Stimulated activated CD8-positive, alpha-beta memory T cell treated with anti-CD3 and anti-CD28 coated beads, Interleukin-2, amount 100 ng/mL, for 1 hour (primary cell): ENCODE results near the gene GPC3.
"Not testable (repeated sequence)": the region's sequence is repeated elsewhere in the genome, so short reads cannot be mapped to it uniquely, and the experiment has no call there.

ENCODE experiments used
- DNase-seq, 2 donors: peaks; one replicate each; pipeline ENCODE4 v3.0.0-alpha.2; 2020; ENCODE audit warnings: low read depth in 2 of 2

The GPC3 gene

DNA sequence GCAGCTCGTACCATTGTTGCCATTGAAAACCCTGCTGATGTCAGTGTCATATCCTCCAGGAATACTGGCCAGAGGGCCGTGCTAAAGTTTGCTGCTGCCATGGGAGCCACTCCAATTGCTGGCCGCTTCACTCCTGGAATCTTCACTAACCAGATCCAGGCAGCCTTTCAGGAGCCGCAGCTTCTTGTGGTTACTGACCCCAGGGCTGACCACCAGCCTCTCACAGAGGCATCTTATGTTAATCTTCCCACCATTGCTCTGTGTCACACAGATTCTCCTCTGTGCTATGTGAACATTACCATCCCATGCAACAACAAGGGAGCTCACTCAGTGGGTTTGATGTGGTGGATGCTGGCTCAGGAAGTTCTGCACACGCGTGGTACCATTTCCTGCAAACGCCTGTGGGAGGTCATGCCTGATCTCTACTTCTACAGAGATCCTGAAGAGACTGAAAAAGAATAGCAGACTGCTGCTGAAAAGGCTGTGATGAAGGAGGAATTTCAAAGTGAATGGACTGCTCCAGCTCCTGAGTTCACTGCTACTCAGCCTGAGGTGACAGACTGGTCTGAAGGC, 222.3 kb downstream of the GPC3 start:
- DNase-seq, result not testable (repeated sequence)

DNA sequence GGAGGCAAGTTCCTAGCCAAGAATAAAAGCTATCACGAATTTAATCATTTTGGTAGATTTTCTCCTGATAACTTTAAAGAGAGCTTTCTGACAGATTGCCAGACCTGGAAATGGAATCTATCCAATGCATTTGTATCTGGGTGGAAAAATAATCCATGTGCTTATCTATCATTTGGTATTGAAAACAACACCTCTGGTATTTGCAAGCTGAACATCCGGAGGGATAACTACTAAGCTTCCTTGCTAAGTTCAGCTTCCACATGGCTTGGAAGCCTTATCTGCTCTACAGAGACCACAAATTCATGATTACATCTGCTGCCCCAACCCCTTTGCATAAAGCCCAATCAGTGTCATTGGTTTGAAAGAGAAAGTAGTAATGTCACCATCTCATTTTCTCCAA, 230.7 kb downstream of the GPC3 start:
- no peak for DNase-seq

DNA sequence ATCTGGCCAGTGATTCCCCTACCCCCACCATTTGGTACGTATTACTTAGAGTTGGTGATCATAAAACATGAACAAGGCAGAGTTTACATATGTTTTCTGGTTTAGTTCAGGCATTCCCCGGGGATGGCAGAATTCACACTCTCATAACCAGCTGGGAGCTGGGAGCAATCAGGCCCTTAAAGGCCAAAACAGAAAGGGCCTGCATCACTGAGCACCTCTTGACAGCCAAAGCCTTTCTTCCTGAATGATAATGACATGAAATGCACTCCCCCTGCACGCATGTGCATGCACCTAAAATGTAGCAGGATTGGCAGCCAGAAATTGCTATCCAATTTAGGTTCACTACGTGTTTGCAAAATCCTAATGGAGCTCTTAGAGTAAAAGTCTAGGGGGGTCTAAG, 235.4 kb downstream of the GPC3 start:
- DNase-seq, result no peak

DNA sequence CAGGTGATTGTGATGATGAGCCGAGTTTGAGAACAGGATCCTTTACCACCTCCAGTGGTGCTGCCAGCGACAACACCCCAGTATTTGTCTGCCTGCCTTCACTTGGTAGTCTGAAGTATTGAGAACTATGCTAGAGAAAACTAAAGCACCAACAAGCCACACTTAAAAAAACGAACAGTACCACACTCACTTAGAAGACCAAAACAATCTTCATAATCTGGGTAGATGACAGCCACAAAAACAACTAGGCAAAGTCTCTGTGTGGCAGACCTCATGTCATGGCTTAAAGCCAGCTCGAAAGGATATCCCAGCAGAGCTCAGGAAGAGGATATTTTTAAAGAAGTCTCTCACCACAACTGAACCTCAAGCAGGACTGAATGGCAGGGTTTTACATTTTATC, 236.0 kb downstream of the GPC3 start:
- no peak for DNase-seq

DNA sequence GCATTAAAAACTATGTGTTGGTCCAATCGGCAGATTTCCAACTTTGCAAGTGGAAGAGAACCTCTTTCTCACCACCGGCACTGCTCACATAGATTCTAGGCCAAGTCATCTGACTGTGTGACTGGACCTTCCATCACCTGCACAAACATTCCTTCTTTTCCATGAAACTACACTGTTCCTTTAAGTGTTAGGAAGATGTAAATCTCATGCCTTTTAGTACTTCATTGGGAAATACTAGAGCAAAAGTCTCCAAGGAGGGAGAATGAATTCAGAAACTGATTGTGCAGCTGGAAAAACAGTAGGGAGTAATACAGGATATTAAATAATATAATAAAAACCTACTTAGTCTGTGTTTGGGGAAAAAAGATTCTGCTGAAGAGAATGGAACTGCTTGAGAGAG, 238.2 kb downstream of the GPC3 start:
- DNase-seq, result no peak

DNA sequence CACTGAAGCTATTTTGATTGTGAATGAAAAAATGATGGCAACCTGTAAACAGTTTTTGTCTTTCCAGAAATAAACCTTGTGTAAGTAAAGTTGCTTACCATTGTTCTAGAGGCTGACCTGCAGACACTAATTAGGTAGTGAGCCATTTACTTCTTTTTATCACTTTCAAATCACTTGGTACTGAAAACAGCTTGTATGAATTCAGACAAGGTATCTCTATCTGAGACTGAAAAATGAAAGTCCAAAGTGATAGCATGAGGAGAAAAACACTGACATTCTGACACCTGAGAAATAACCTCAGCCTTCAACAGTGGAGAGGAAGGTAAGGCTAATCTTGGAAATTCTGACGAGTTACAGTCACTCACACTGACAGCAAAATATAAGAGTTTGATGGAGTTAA, 238.8 kb downstream of the GPC3 start:
- DNase-seq, result no peak

DNA sequence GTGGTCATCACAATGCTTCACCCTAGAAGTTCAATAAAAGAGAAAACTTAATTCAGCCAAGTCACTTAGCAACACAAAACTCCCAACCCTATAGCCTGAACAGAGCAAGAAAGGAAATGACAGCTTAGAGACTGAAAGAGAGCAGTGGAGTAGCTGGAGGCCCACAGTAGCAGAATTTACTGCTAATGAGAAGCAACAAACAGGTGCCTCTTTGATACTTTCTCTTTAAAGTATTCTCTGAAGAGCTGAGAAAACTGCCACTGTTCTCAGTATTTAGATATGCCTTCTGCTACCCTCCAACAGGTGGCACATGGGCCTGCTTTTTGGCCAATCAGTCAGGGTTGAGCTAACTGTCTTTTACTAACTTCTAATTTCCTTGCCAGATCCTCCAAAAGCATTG, 240.0 kb downstream of the GPC3 start:
- no peak for DNase-seq

DNA sequence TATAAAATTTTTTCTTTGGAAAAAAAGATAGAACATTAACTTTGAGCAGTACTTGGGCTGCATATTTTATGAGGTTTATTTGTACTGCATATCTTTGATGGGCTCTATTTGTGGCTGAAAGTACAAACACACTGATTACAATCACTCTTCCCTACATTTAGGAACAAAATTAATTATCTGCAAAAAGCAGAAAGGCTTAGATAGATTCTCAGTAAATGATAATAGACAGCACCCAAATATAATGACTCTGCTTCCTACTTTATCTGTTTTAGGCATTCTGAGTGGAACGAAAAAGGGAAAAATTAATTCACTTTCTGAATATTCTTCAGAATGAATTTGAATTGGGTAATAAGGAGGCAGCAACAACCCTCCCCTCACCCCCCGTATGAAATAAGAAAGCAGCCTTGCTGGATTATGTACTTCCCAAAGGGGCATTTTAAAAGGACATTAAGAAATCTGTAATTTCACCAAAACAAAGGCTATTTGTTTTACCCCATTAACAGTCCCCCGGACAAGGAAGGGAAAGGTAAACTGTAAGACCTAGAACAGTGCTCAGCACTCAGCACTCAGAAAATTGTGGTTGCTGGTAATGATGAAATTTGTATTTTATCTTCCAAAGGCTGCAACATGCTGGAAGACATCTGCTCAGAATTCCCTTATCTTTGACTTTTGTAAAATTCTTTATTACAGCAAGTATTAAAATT, 242.6 kb downstream of the GPC3 start:
- no peak for DNase-seq

DNA sequence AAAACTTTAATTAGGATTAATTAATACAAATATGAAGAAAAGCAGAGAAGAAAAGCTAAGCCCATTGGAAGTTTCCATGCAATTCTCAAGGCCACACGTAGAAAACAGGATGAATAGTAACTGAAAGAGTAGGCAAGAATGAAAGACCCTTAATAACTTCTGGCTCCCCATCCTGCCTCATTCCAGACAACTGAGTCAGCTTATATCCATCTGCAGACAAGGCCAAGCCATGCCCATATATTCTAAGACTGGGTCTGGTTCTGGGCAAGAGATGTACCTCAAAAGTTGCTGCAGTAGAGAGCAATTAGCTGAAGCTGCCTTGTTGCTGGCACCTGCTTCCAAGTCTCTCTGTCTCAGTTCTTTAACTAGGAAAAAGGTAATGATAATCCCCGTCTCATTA, 244.1 kb downstream of the GPC3 start:
- no peak for DNase-seq

DNA sequence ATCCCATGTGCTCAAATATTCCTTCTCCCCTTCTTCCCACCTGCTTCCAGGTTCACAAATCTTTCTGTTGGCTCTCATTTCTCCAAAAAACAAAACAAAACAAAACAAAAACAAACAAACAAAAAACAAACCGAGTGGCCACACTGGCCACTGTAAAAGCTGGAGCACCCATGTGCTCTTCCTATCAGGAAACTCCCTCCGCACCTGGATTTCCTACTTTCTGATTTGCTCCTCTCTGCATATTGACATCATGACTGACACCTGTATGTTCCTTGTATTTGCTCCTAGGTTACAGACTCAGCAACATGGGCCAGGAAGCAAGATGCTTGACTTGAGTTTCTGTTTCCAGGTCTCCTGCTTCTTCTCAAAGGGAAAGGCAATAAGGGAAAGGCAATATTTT, 258.8 kb downstream of the GPC3 start:
- DNase-seq, result no peak

DNA sequence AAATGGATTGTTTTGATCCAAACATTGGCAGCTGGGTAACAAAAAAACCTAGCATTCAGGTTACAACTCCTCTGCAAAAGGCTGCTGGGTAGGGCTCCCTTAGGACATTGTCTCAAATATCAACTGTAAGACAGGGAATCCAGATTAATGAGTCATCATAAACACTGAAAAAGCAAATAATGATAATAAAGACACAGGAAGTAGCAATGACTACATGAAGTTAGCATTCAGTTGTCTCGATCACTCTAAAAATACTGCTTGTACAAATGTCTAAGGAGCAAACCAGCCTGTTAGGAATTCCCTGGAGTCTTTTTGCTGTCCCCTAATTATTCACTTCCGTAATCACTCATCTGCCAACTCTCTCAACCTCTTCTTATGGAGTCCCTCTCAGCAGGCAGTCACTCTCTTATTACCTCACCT, 259.2 kb downstream of the GPC3 start:
- no peak for DNase-seq

DNA sequence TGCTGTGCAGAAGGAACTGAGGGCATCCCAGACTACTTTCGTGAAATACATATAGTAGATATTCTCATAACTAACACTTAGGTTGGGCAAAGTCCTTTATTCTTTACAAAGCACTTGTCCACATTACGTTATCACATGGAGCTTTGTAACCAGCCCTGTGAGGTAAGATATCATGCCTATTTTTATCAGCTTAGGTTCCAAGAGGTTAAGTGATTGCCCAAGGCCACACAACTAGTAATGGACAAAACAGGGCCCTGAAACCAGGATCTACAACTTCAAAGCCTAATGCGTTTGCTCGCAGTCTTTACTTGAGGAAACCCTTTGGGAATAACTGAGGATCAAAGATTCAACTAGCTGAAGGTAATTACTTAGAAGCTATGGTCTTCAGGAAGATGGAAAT, 261.5 kb downstream of the GPC3 start:
- DNase-seq, result no peak

DNA sequence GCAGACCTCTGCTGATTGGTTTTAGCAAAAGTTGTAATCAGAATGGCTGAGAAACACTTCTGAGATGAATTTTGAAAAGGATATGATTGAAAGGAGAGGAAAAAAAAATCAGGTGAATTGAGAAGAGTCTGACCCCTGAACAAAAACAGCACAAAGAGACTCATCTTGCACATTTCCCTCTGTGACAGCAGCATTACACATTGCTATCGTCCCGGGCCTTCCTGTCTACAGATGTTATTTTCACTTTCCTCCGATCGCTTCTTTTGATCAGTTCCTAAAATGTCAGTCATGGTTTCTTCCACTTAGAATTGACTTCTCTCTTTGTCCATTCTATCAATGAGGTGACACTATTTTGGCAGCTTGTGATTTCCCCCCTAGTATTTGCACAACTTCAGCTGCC, 262.6 kb downstream of the GPC3 start:
- DNase-seq, result no peak

DNA sequence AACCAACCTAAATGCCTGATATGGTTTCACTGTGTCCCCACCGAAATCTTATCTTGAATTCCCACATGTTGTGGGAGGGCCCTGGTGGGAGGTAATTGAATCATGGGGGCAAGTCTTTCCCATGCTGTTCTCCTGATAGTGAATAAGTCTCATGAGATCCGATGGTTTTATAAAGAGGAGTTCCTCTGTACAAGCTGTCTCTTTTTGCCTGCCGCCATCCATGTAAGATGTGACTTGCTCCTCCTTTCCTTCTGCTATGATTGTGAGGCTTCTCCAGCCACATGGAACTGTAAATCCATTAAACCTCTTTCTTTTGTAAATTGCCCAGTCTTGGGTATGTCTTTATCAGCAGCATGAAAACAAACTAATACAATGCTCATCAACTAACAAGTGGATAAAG, 265.1 kb downstream of the GPC3 start:
- DNase-seq, result not testable (repeated sequence)

DNA sequence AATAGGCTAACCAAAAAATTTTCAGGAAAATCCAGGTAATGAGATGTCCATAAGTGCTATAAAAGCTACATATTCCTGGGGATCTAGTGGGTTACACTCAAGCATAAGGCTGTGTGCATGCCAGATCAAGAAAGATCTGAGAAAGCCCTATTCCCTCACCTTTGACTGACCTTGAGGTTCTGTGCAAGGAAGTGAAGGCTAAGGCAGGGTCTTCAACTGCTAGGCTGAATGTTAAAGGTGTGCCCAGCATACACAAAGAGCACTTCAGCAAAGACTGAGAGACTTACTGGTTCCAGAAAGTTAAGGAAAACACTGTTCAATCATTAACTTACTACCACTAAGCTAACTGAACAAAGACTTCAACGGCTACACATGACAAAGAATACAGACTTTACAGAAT, 269.7 kb downstream of the GPC3 start:
- no peak for DNase-seq

DNA sequence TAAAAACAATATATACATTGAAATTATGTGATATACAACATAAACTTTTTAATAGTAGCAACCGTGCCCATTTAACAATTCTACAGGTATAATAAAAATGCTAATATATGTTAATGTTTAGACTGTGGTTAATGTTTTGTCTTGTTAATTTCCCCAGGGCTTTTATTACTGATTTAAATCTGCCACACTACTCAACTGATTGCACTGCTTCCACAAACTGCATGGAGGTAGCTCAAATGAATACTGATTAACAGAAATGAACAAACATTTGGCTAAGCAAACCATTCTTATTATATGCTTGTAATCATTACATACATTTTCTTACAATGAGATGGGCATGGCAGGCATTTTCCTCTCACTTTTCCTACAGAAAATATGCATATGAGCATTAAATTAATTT, 275.9 kb downstream of the GPC3 start:
- no peak for DNase-seq

DNA sequence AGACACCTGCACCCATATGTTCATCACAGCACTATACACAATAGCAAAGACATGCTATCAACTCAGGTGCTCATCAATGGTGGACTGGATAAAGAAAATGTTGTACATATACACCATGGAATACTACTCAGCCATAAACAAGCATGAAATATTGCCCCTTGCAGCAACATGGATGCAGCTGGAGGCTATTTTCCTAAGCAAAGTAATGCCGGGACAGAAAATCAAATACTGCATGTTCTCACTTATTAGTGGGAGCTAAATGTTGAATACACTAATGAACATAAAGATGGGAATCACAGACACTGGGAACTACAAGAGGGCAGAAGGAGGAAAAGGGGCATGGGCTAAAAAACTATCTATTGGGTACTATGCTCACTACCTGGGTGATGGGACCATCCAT, 278.5 kb downstream of the GPC3 start:
- no peak for DNase-seq

DNA sequence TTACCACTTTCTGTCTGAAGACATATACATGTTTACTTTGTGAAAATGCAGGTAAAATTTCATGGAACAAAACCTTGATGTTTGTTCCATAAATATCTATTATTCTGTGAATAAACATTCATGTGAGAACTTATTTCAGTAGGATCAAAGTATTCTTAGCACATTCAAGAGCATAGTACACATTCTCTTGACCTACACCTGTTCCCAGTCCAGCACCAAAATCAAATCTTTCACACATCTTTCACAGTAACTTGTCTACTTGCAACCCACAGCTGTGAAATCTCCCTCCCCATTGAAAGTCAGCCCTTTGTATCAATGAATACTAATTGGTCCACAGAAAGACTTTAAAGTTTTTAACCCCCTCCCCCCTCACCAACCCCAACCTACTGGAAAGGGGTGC, 283.2 kb downstream of the GPC3 start:
- no peak for DNase-seq

DNA sequence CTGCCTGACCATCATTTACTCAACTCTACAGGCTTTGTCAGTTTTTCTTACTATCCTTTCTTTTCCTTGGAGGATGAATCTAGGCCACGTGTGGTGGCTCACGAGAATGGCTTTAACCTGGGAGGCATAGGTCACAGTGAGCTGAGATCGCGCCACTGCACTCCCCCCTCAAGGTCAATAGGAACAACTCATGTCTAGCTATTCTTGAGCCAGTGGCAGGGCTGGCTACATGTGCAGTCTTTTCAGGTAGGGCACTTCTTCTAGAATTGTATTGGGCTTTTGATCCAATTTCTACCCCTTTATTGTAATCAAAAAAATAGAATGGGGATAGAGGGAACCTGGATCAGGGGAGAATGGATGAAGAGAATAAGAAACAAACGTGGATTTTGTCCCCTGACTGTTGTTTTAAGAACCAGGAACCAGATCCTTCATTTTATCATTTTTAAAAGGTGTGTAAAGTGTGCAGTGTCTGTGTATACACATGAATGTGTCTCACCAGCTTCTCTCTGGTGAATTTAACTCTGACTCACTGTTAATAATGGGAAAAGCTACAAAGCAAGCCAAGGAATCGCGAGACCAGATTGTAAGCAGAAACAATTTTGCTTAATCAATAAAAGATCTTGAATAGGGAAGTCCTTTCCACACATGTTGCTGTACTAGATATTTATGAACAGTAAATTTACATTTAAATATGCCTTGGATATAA, 286.2 kb downstream of the GPC3 start:
- no peak for DNase-seq

DNA sequence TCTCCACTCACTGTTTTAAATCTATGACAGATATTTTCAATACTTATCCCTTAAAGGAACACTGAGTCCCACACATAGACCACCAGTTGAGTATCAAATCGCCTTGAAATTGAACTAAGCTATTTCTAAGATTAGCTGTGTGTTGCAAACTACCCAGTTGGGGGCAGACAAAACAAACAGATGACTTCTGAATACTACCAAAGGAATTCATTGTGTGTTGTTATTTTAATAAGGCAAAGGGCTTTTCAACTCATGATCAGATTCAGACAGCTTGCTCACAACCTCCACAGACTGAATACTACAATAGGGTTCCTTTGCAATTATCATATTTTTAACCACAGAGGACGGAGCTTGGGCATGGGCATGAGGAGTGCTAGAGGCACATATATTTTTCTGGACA, 287.1 kb downstream of the GPC3 start:
- no peak for DNase-seq

DNA sequence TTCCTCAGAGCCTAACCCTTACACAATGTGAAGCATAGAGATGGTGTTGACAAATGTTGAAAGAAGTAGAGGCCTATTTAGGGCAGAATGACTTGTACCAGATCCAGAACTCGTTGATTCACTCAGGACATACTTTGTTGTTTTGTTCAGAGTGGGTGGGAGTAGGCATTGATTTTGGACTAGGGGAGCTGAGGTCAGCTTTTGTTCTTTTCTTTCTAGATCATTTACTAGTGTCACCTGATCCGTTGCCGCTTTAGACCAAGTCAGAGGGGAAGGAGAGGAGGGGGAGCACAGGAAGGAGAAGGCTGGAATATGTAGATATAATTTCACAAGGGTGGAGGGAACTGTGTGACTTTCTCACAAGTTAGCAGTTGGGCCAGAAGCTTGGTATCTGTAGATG, 287.7 kb downstream of the GPC3 start:
- no peak for DNase-seq

DNA sequence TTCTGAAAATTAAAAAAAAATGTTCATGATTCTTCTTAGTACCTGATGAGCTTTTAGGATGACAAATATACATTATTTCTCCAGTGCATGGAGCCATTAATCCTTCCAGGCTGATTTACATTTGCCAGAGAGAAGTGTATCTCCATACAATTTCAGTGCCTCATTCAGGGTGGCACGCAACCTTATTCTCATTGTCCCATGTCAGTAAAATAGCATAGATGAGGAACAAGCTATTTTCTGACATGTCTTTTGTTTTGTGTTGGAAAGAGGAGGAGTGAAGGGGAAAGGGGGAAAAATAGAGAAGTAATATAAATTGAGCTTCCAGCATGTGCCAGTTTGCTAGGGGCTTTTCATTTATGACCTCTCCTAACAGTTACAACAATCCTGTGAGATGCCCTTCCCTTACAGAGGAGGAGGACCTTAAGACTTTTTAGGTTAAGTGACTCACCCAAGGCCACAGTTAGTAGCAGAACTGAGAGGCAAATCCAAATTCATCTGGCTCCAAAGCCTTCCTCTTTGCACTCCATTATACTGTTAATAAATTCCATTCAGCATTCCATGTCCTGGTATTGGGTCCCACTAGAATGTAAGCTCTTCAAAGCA, 295.3 kb downstream of the GPC3 start:
- DNase-seq, result no peak

DNA sequence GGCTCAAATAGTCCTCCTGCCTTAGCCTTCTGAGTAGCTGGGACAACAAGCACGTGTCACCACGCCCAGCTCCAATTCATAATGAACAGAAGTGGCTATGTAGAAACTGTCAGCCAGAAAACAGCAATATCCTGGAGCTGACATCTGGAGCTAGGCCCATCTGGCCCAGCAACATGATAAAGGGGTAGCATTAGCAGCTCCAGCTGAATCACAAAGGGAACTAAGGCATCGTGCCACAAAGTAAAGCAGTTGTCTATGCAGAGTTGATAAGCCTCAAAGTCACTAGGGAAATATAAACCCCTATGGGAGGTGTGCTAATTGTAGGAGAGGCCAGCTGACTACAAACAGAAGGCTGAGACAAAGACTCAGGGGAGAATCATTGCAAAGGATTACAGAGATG, 299.6 kb downstream of the GPC3 start:
- no peak for DNase-seq
